H1 (cell line): Measurements from ENCODE around the gene MRPL47.

ENCODE experiments used
- EGR1 ChIP-seq: IDR thresholded peaks from 2 replicates; pipeline ENCODE4 v1.6.1; 2011; ENCODE audit warnings: low read depth, low read length, borderline replicate concordance
- EP300 ChIP-seq, 2 experiments: IDR thresholded peaks; 1 replicate in 1 of 2; 2 replicates in 1 of 2; pipeline ENCODE4 v1.6.1; 2011 to 2012; ENCODE audit warnings: low read depth in 2 of 2, low read length in 2 of 2, mild to moderate bottlenecking in 2 of 2, borderline replicate concordance in 1 of 2, inconsistent platforms in 1 of 2, moderate library complexity in 1 of 2

DNA sequence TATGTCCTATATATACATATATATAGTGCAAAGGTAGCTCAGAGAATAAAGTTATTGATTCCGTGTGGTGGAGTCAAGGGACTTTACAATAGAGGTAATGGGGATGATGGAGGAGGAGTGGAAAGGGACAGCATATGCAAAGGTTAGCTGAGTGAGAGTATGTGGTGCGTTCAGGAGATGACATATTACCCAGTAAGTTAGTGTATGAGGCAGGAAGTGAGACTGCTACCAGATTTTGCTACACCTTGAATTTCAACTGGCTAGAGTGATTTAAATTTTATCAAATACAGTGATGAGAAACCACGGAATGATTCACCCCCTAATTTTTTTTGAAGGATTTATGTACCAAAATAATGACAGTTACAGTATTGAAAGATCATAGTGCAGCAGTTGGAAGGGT, 38.9 kb downstream of the MRPL47 start:
- no peak for TF ChIP-seq EP300 (IDR thresholded peaks at IDR 0.05; ENCODE audit: borderline replicate concordance in 1 of 2, low read depth in 2 of 2, low read length in 2 of 2)
- TF ChIP-seq EGR1, result no peak
